ENCODE results near the gene PSTPIP1. TPM values are rescaled to one million over a fixed set of nuclear protein-coding genes. Genes with fewer than 3 reads are reported as not detected.

Gene PSTPIP1
- total and polyA plus RNA-seq, 2 of the 13 experiments (the other 11 are each of a cell fraction or from before 2014, with no cell fraction given): 4.4 to 8.7 TPM

DNA sequence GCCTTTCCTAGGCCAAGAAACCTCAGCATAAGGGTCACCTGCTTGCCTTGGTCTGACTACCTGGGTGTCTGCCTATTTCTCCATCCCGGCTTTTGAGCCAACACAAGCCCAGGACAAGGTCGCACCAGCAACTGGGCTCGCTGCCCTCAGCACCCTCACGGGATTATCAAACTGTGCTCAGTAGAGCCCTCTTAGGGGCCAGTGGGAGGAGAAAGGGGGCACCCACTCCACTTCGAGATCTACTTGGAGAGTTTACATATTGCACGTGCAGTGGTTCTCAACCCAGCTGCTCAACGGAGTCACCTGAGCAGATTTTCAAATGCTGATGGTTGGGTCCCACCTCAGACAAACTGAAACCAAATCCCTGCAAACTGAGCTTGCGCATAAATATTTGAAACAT is 44.9 kb downstream of the PSTPIP1 start (continued):
- TF ChIP-seq, protein P1, sequence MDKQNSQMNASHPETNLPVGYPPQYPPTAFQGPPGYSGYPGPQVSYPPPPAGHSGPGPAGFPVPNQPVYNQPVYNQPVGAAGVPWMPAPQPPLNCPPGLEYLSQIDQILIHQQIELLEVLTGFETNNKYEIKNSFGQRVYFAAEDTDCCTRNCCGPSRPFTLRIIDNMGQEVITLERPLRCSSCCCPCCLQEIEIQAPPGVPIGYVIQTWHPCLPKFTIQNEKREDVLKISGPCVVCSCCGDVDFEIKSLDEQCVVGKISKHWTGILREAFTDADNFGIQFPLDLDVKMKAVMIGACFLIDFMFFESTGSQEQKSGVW (CRISPR knock-in tag; IDR thresholded peaks at IDR 0.05; ENCODE audit: borderline replicate concordance): no peak
- TF ChIP-seq CREM (IDR thresholded peaks at IDR 0.05) (no peak), CREM (CRISPR knock-in tag; IDR thresholded peaks at IDR 0.05) (no peak), HNRNPLL (IDR thresholded peaks at IDR 0.05; ENCODE audit: low read depth, low read length, poor library complexity, severe bottlenecking) (no peak), HNRNPUL1 (IDR thresholded peaks at IDR 0.05; ENCODE audit: low read depth, low read length) (no peak), ZNF24 (IDR thresholded peaks at IDR 0.05) (no peak), CHD2 (IDR thresholded peaks at IDR 0.05; ENCODE audit: low read depth, low read length) (no peak), ATF7 (IDR thresholded peaks at IDR 0.05) (no peak), ATF7 (CRISPR knock-in tag; IDR thresholded peaks at IDR 0.05) (no peak), RARG (CRISPR knock-in tag; IDR thresholded peaks at IDR 0.05; ENCODE audit: low read depth) (no peak)

GRCh38 chr15:77040673-77041072 is 45.7 kb downstream of the PSTPIP1 start:
- CTCF ChIA-PET (ENCODE audit: low intra/inter-chr PET ratio, low total read pairs): no interaction called here
- 90% methylated on average over 5 of the region's 5 CpGs for WGBS (ENCODE audit: low lambda C conversion rate)
- no peak overlapping the region for H3K4me3 ChIP-seq (replicated peaks in 1 of 3; ENCODE audit: insufficient read depth in 1 of 3, low read depth in 2 of 3, low read length in 3 of 3)
- TF ChIP-seq, protein P2, sequence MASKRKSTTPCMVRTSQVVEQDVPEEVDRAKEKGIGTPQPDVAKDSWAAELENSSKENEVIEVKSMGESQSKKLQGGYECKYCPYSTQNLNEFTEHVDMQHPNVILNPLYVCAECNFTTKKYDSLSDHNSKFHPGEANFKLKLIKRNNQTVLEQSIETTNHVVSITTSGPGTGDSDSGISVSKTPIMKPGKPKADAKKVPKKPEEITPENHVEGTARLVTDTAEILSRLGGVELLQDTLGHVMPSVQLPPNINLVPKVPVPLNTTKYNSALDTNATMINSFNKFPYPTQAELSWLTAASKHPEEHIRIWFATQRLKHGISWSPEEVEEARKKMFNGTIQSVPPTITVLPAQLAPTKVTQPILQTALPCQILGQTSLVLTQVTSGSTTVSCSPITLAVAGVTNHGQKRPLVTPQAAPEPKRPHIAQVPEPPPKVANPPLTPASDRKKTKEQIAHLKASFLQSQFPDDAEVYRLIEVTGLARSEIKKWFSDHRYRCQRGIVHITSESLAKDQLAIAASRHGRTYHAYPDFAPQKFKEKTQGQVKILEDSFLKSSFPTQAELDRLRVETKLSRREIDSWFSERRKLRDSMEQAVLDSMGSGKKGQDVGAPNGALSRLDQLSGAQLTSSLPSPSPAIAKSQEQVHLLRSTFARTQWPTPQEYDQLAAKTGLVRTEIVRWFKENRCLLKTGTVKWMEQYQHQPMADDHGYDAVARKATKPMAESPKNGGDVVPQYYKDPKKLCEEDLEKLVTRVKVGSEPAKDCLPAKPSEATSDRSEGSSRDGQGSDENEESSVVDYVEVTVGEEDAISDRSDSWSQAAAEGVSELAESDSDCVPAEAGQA (IDR thresholded peaks at IDR 0.05; ENCODE audit: low read depth): no peak
- TF ChIP-seq, protein P2 (CRISPR knock-in tag; IDR thresholded peaks at IDR 0.05; ENCODE audit: borderline replicate concordance): no peak
- TF ChIP-seq NFE2 (CRISPR knock-in tag; IDR thresholded peaks at IDR 0.05) (no peak), ZNF3 (CRISPR knock-in tag; IDR thresholded peaks at IDR 0.05) (no peak)
- TF ChIP-seq, protein P3, sequence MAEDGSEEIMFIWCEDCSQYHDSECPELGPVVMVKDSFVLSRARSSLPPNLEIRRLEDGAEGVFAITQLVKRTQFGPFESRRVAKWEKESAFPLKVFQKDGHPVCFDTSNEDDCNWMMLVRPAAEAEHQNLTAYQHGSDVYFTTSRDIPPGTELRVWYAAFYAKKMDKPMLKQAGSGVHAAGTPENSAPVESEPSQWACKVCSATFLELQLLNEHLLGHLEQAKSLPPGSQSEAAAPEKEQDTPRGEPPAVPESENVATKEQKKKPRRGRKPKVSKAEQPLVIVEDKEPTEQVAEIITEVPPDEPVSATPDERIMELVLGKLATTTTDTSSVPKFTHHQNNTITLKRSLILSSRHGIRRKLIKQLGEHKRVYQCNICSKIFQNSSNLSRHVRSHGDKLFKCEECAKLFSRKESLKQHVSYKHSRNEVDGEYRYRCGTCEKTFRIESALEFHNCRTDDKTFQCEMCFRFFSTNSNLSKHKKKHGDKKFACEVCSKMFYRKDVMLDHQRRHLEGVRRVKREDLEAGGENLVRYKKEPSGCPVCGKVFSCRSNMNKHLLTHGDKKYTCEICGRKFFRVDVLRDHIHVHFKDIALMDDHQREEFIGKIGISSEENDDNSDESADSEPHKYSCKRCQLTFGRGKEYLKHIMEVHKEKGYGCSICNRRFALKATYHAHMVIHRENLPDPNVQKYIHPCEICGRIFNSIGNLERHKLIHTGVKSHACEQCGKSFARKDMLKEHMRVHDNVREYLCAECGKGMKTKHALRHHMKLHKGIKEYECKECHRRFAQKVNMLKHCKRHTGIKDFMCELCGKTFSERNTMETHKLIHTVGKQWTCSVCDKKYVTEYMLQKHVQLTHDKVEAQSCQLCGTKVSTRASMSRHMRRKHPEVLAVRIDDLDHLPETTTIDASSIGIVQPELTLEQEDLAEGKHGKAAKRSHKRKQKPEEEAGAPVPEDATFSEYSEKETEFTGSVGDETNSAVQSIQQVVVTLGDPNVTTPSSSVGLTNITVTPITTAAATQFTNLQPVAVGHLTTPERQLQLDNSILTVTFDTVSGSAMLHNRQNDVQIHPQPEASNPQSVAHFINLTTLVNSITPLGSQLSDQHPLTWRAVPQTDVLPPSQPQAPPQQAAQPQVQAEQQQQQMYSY (CRISPR knock-in tag; IDR thresholded peaks at IDR 0.05): no peak

More at GRCh38 chr15:77040673-77041072, 45.7 kb downstream of the PSTPIP1 start:
- Histone ChIP-seq H3K27me3 (ENCODE audit: control insufficient read depth in 1 of 2, insufficient read depth in 2 of 2, low read length in 2 of 2) (no peaks in the 10 kb centered on the region), H2AFZ (ENCODE audit: low read length) (no peak overlapping the region), H3K9me3 (ENCODE audit: low read length) (no peaks in the 10 kb centered on the region), H3K4me2 (ENCODE audit: low read depth, low read length) (no peak overlapping the region), H4K20me1 (ENCODE audit: insufficient read depth, low read length) (no peaks in the 10 kb centered on the region), H3K4me1 (ENCODE audit: insufficient read depth, low read length) (no peaks in the 10 kb centered on the region), H3K36me3 (replicated peaks in 1 of 2; ENCODE audit: control insufficient read depth in 1 of 2, insufficient read depth in 2 of 2, low read length in 2 of 2) (peaks cover 9 to 30% of the 10 kb centered on the region in 2 experiments), H3K79me2 (ENCODE audit: insufficient read depth, low read length) (no peaks in the 10 kb centered on the region), H3K9ac (ENCODE audit: insufficient read depth, low read depth, low read length) (no peak overlapping the region), H3K27ac (ENCODE audit: extremely low read length, insufficient read depth, low read length) (no peak overlapping the region)
- POLR2A ChIA-PET: no interaction called here
- intact Hi-C loops (cut with micrococcal nuclease; ENCODE audit: unreplicated experiment): no loop called here
- FAIRE-seq (no peak), DNase-seq (ENCODE audit: low spot score) (no peak), ATAC-seq (no peak)
- BruUV-seq (replicated peaks): no TSS peak
- in situ Hi-C loops (cut with HindIII; ENCODE audit: extremely low pct_ligation_motif_present, low pct_unique_long_range_greater_than_20kb): no loop called here

Measured in HepG2 (cell line).